Activated CD8-positive, alpha-beta memory T cell treated with anti-CD3 and anti-CD28 coated beads, Interleukin-2, amount 50 U/mL, for 48 hours (primary cell): Measurements from ENCODE around the gene PPL.
"Not testable (repeated sequence)": the region's sequence is repeated elsewhere in the genome, so short reads cannot be mapped to it uniquely, and the experiment has no call there.

Experiments
- DNase-seq: peaks from one replicate; pipeline ENCODE4 v3.0.0-alpha.2; 2020

The PPL gene

GRCh38 chr16:4933871-4934395 lies 3.0 kb downstream of the PPL start:
- no peak for DNase-seq

DNA sequence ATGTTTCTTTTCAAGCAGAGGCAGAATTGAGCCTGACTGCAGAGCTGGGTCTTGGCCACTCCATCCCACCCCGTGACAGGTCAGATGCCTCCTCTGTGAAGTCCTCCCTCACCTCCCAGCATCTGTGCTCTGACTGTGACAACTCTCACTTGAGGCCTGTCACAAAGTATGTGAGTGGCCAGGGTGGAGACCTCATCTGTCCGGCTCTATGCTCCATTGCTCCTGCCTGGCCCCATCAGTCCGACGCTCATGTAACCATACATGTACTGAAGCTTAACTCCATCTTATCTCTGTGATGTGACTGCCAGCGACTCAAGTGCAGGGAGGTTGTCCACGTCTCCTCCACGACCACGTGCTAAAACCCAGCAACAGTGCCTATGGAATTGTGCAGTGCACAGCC lies 3.5 kb downstream of the PPL start:
- no peak for DNase-seq

DNA sequence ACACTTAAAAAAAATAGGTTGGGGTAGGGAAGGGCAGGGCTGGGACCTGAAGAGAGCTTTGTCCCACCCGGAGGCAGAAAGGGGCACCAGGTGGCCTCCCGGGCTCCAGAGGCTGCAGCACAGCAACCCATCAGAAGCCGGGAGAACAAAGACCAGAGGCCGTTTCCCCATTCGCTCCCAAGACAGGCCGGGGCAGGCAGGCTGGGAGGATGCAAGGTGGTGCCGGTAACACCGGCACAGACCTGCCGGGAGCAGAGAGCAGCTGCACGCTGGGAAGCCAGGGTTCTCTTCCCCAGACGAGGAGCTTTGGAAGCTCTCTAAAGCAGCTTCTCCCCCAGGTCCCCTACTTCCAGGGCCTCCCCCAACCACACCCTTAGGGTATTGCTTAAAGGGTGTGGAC lies 5.6 kb downstream of the PPL start:
- DNase-seq, result no peak

DNA sequence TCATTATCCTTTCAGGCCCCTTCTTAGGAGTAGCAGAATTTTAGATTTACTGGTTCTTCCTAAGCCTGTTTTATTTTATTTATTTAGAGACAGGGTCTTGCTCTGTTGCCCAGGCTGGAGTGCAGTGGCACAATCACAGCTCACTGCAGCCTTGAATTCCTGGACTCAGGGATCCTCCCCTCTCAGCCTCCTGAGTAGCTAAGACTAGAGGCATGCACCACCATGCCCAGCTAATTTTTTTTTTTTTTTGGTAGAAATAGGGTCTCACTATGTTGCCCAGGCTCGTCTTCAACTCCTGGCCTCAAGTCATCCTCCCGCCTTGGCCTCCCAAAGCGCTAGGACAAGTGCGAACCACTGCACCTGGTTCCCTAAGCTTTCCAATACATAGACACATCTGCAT lies 7.3 kb downstream of the PPL start:
- not testable (repeated sequence) for DNase-seq

- DNase-seq, result no peak
Observed at GRCh38 chr16:4928227-4928626, 8.7 kb downstream of the PPL start.

- DNase-seq, result no peak
Observed at GRCh38 chr16:4927661-4928060, 9.3 kb downstream of the PPL start.

DNA sequence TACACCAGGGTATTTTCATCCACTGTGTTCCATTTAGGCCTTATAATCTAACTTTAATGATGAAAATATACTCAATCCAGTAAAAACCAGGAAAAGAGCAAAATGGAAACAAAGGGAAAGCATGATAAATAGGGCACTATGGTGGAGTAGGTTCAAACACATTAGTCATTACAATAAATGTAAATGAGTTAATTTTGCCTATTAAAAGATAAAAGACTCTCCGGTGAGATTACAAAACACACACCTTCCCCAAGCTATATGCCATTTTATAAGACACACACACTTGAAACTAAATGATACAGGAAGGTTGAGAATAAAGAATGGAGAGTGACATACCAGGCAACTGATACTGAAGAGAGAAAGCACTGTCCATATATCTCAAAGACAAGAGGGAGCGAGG lies 10.0 kb downstream of the PPL start:
- no peak for DNase-seq

DNA sequence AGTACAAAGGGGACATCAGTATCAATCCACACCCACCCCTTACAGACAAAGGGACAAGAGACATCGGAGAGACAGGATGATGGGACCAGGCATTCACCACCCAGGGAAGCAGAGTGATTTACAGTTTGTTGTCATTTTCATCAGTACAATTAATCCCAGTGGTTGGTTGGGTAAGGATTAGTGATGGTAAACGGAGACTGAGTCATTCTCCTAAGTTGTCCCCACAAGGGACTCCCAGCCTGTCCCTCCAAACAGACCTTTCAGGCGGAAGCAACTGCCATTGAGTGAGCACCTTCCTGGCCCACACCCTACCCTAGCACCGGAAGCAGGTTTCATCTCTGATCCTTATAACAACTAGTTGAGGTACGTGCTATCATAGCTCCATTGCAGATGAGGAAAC lies 11.2 kb downstream of the PPL start:
- no peak for DNase-seq

- DNase-seq, result no peak
Observed at GRCh38 chr16:4925293-4925607, 11.7 kb downstream of the PPL start.

GRCh38 chr16:4924593-4925292 lies 12.2 kb downstream of the PPL start:
- no peak for DNase-seq

DNA sequence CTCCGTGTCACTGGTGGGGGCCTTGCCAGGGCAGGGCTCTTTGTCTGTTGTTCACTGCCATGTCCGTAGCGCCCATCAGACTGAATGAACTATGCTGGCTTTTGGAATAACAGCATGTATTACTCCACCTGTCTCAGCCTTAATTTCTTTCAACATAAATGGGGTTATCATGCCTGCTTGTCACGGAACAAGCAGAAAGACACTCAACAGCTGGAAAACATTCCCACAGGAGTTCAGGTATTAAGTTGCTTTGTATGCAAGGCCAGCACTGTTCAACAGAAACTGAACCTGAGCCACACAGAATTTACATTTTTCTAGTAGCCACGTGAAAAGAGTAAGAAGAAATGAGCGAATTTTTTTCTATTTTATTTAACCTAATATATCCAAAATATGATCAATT lies 13.1 kb downstream of the PPL start:
- no peak for DNase-seq

- DNase-seq, result no peak
Observed at GRCh38 chr16:4922721-4923342, 14.1 kb downstream of the PPL start.

DNA sequence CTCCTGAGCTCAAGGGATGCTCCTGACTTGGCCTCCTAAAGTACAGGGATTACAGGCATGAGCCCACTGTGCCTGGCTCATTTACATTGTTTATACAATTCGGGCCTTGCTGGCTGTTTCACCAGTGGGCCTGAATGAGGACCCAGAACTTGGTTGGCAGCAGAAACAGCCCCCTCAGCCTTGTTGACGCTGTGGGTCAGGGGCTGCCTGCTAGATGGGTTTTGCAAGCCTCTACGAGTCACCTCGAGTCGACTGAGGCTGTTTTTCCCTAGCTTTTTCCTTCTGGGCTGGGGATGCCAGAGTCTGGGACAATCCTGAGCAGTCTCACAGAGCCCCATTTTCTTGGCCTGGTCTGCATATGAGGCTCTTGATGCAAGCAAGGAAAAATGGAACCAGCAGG lies 16.1 kb downstream of the PPL start:
- no peak for DNase-seq

DNA sequence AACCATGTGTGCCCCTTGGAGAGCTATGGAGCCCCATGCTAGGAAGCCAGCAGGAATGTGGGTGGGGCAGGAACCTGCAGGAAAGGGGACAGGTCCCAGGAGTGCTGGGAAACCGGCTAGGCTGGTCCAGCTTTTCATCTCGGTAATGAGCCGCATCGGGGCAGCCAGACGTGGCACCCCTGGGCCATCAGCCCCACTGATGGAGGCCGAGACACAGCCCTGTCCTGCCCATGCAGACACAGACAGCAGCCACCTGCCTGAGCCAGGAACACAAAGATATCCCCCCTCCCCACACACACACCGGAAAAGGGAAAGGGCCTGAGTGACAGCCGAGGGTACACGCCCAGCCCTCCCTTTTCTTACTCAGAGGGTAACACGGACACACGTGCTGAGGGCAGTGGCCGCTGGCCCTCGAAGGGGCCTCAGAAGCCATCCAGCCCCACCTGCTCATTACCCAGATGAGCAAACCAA lies 18.1 kb downstream of the PPL start:
- DNase-seq, result no peak

GRCh38 chr16:4917117-4917516 lies 19.8 kb downstream of the PPL start:
- no peak for DNase-seq

- no peak for DNase-seq
Observed at GRCh38 chr16:4915226-4915761, 21.7 kb downstream of the PPL start.

DNA sequence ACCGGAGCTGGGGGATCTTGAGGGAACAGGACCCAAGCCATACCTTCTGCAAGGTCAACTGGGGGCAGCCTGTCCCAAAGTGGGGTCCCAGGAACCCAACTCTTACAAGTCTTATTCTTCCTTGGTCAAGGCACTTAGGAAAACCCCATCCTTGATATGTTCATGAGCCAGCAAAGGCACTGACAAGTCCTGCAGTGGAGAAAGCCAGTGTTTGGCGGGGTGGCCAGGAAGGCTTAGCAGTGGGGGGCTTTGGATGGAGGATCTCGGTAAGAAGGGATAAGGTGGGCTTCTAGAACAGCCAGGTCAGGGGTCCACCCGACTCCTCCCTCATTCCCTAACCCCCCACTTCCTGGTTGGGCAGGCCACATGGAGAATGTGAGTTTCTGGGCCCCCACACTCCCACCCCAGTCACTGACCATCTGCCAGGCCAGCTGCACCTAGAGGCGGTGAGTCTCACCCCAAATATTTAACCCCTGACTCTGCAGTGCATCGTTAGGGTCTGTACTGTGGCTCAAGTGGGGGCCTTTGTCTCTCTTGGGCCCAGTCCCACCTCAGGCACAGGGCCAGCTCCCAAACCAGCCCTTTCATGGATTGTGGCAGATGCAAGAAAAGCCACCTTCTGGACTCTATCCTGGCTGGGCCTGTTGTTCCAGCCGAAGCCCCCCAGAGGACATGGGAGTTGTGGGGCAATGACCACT lies 22.3 kb downstream of the PPL start:
- DNase-seq, result no peak

DNA sequence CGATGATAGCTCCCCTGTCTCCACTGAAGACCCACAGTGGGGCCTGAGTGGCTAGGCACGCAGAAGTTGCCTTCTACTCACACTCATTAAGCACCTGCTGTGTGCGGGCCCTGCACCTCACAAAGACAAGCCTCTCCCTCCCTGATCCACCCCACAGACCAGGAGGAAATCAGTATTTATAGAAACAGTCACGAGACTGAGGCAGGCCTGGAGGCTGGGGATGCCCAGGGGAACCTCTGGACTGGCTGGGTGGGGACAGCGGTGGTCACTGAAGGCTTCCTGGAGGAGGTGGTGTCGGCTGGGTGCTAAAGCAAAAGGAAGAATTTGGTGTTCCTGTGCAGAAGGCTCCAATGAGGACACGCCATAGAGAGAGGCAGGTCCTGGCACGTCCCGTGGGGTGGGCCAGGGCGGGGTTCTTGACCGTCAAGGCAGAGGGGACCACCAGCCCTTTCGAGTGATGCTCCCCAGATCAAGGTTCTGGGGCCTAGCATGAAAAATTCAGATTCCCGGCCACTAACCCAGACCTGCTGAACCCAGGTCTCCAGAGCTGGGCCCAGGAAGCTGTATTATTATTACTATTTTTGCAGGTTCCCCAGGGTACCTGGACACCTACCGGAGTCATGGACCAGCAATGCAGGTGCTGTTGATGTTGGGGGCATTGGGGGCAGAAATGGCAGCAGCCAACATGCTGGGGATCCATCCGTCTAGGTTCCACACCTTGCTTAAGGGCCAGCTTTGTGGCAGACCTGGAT lies 23.0 kb downstream of the PPL start:
- DNase-seq, result no peak

GRCh38 chr16:4913130-4913773 lies 23.7 kb downstream of the PPL start:
- DNase-seq, result no peak

DNA sequence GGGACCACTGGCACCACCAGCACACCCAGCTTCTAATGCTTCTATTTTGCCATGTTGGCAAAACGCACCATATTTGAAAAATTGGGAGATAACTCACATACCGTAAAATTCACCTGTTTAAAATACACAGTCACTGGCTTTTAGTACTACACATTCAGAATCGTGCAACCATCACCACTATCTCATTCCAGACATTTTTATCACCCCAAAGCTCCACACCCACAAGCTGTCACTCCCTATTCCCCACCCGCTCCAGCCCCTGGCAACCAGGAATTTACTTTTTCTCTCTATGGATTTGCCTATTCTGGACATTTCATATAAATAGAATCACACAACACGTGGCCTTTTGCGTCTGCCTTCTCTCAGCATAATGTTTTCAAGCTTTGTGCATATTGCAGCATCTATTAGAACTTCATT lies 25.0 kb downstream of the PPL start:
- no peak for DNase-seq

DNA sequence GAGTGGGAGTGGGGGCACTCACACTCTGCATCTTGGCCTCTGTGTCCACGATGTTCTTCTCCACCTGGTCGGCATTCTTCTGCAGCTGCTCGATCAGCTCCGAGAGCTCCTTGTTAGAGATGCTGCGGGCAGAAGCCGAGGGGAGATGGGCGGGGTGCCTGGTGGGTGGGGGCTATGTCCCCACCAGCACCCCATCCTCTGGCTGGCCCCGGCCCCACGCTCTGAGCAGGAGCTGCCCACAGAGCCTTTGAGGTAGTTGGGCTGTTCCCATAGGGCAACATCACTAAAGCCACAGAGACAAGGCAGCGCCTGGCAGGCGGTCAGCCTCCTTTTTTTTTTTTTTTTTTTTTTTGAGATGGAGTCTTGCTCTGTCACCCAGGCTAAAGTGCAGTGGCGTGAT lies 26.1 kb downstream of the PPL start:
- no peak for DNase-seq

DNA sequence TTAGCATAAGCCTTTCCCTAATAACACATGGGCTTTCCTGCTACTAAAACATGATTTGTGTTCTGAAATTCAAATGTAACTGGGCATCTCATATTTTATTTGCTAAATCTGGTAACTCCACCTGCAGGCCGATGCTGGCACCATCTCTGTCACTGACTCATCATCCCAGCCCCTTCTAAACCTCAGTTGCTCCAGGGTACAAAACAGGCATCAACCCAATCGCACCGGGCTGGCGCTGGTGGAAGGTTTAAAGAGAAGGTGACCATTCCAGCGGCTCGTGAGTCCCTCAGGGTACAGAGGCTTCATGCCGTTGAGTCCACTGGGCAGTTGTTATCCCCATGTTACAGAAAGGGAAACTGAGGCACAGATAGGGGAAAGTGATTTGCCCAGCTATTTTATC lies 27.1 kb downstream of the PPL start:
- no peak for DNase-seq
